GM10266 (cell line): ENCODE results near the gene PBX3.

Experiments
- DNase-seq: peaks from one replicate; pipeline ENCODE4 v3.0.0; 2012; ENCODE audit errors: extremely low spot score
- TF ChIP-seq, protein P1 (sequence below): IDR thresholded peaks from 2 replicates; pipeline ENCODE4 v1.5.1; 2012; ENCODE audit warnings: mild to moderate bottlenecking, low read depth; ENCODE audit not compliant: control insufficient read depth, insufficient read depth; ENCODE audit errors: missing control alignments

The PBX3 gene

DNA sequence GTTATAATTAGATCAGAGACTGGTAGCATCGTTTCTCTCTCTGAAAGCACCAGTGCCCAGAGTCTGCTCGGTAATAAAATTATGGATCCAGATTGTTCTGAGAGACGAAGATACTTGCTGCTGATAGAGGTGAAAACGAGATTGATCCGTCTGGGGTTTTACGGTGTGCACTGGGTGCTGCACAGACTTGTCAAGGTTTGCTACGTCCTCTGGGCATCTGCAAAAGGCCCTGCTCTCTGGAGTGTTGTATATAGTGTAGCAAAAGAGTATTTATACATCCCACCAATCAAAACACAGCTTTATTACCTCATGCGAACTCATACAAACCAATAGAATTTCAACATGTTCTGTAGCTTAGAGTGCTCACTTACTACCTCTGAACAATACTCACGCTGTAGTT, 219.3 kb downstream of the PBX3 start:
- TF ChIP-seq, protein P1, sequence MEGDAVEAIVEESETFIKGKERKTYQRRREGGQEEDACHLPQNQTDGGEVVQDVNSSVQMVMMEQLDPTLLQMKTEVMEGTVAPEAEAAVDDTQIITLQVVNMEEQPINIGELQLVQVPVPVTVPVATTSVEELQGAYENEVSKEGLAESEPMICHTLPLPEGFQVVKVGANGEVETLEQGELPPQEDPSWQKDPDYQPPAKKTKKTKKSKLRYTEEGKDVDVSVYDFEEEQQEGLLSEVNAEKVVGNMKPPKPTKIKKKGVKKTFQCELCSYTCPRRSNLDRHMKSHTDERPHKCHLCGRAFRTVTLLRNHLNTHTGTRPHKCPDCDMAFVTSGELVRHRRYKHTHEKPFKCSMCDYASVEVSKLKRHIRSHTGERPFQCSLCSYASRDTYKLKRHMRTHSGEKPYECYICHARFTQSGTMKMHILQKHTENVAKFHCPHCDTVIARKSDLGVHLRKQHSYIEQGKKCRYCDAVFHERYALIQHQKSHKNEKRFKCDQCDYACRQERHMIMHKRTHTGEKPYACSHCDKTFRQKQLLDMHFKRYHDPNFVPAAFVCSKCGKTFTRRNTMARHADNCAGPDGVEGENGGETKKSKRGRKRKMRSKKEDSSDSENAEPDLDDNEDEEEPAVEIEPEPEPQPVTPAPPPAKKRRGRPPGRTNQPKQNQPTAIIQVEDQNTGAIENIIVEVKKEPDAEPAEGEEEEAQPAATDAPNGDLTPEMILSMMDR, result no peak
- DNase-seq, result no peak

DNA sequence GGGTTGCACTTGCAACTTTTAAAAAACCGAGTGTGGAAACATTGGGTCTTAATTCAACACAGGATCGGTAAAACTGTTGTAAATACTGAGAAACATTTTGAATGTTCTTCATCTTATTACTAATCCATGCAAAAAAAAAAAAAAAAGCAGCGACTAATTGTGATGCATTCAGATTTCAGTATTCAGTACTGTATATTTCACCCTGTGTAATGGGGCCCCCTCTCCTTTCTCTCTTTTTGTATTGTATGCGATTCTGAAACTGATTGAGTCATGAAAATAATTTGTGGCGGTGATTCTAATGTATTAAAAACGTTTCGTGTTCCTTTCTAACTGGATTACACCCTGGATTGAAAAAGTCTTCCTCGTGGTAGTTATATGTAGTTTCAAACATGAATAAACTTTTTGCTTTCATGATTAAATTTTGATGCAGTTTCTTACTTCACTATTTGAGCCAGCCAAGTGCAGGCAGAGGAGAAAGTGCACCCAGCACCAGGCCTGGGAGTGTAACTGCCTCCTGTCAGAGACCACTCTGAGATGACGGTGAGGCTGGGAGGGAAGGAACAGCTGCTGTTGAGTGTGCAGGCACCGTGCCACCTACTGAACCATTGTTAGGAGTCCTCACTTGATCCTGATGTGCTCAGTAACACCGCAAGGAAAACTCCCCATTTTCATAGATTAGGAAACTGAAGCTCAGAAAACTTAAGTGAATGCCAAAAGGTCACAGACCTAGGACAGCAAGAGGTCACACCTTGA, 220.0 kb downstream of the PBX3 start:
- TF ChIP-seq, protein P1, result no peak
- DNase-seq, result no peak

DNA sequence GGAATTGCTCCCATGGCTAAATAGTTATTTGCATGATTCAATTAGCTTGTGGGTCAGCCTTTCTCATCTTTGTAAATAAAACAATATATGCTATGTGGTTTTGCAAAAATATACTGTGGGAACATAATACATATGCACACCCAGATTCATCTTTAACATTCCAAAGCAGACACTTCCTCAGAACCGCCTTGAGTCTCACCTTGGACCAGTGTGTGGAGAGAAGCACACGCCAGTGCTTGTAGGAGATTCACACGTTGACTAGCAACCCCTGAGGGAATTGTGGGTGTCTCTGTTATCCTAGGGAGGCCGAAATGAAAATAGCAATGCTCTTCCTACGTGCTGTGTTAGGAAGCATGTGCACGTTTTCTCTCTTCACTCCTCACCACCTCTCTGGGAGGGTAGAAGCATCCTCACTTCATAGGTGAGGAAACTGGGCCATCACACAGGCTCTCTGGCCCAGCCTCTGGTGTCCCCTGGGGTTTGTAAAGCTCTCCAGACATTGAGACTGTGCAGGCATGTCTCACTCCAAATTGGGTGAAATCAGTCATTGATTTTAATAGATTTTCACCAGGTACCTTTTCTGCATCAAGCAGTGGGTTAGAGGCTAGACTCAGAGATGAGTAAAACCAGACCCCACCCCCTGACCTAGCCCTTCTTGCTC, 221.7 kb downstream of the PBX3 start:
- TF ChIP-seq, protein P1, result no peak
- no peak for DNase-seq

DNA sequence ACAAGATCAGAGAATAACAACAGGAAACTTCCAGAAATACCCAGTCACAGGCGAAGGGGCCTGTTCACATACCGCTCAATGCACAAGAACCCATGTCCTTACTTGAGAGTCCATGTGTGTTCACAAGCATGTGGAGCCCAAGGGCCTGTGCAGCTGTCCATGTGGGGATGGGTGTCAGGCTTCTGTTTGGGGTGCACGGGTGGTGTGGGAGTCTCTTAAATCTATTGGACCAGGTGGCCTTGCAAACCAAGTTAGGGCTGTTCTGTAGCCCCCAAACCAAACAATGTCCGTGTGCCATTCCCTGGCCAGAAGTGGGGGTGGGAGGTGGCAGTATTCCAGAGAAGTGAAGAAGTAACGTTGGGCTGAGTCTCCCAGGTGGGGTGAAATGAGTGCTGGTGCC, 222.3 kb downstream of the PBX3 start:
- TF ChIP-seq, protein P1, result no peak
- DNase-seq, result no peak

DNA sequence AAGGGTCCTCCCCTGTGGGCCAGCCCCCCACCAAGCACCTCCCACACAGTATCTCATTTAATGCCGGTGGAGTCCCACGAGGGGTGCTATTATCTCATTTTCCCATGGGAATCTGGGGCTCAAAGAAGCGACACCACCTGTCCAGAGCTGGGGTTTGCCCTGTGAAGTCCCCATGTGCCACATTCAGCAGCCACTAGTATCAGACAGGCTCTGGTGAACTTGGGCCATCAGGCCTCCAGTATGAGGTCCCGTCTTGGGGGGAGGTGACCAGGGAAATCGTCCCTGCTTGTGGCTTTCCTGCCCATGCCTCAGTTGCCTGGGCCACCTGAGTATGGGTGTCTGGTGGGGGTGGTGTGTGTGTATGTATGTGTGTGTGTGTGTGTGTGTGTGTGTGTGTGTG, 222.7 kb downstream of the PBX3 start:
- no peak for DNase-seq
- TF ChIP-seq, protein P1, result no peak

DNA sequence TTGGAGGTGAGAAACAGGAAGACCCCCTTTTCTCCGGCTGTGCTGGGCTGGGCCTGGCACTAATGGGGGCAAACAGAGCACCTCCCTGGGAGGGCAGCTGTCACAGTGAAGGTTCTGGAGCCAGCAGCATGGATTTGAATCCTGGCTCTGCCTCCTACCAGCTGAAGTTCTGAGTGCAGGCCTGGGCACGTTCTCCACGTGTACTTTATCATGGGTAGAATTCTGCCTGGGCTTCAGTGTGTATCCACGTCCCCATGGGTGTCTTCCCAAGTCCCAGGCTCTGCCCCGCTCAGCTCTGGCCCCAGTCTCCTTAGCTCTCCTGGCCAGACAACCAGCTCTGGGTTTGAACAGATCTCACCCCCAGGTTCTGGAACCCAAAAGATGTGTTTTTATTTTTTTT, 223.2 kb downstream of the PBX3 start:
- no peak for DNase-seq
- TF ChIP-seq, protein P1, result no peak

DNA sequence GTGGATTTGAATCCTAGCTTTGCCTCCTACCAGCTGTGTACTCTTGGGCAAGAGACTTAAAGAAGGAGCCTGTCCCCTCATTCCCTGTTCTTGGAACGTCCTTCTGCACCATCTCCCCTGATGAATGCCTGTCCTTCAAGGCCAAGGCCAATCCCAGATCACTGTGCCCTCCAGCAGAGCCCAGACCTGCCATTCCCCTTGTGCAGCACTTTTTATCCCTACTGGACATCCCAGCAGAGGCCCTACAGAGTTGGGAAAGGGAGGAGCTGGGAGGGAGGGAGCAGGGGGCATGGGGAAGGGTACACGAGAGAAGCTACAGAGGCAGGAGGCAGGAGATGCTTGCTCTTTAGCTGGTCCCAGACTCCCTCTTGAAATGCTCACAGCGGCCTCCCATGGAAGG, 223.9 kb downstream of the PBX3 start:
- DNase-seq, result no peak
- TF ChIP-seq, protein P1, result no peak
